ENCODE data around the gene SHB. TPM values are rescaled to one million over a fixed set of nuclear protein-coding genes. Genes with fewer than 3 reads are reported as not detected.

Gene SHB
- total RNA-seq, 4 donors from 2014 or later = 12.3 to 22.9 (median 16.3) TPM

GRCh38 chr9:37947977-37948376 lies 121.0 kb downstream of the SHB start:
- H3K27ac ChIP-seq = no peak overlapping the region
- no peaks in the 10 kb centered on the region for H3K9me3 ChIP-seq
- no peaks in the 10 kb centered on the region for H3K27me3 ChIP-seq
- no peak for TF ChIP-seq EP300 (IDR thresholded peaks at IDR 0.05)
- no peak for TF ChIP-seq POLR2A (IDR thresholded peaks at IDR 0.05)
- TF ChIP-seq CTCF (IDR thresholded peaks at IDR 0.05) = no peak
- TF ChIP-seq POLR2AphosphoS5 (IDR thresholded peaks at IDR 0.05) = no peak
- 83% methylated on average over 9 of the region's 9 CpGs for WGBS
- DNase-seq (ENCODE audit: low spot score in 2 of 2) = no peak
- no peak overlapping the region for H3K4me3 ChIP-seq
- H3K4me1 ChIP-seq = peaks cover 14% of the 10 kb centered on the region
- H3K36me3 ChIP-seq = peaks cover 29% of the 10 kb centered on the region

- TF ChIP-seq POLR2A (IDR thresholded peaks at IDR 0.05) (no peak), EP300 (IDR thresholded peaks at IDR 0.05) (no peak), POLR2AphosphoS5 (IDR thresholded peaks at IDR 0.05) (no peak), CTCF (IDR thresholded peaks at IDR 0.05) (no peak)
- H3K27me3 ChIP-seq = no peaks in the 10 kb centered on the region
- H3K36me3 ChIP-seq = peaks cover 29% of the 10 kb centered on the region
- no peak for DNase-seq (ENCODE audit: low spot score in 2 of 2)
- 79% methylated on average over 7 of the region's 7 CpGs for WGBS
- H3K4me3 ChIP-seq = no peak overlapping the region
- peaks cover 15% of the 10 kb centered on the region for H3K4me1 ChIP-seq
- H3K9me3 ChIP-seq = no peaks in the 10 kb centered on the region
- no peak overlapping the region for H3K27ac ChIP-seq
Observed at GRCh38 chr9:37947471-37947870, 121.6 kb downstream of the SHB start.

DNA sequence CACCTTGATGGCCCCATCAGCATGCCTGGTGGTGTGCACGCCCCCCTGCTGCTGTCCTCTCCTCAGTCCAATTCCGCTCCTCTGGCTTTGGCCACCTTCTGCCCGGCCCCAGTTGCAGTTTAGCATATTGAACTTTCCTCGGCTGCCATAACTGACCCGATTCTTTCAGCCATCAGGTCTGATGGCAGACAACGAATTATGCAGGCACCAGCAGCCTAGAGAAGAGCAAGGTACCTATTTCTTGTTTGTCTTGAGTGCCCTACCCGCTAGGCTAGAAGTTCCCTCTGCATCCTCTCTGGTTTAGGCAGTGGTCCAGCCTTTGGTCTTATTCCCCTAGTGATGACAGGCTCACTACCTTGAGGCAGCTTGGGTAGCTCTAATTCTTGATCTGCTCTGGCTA lies 122.1 kb downstream of the SHB start:
- no peak overlapping the region for H3K4me3 ChIP-seq
- no peak for DNase-seq (ENCODE audit: low spot score in 2 of 2)
- H3K27me3 ChIP-seq = no peaks in the 10 kb centered on the region
- no peaks in the 10 kb centered on the region for H3K9me3 ChIP-seq
- 88% methylated on average over 7 of the region's 7 CpGs for WGBS
- no peak overlapping the region for H3K27ac ChIP-seq
- peaks cover 29% of the 10 kb centered on the region for H3K36me3 ChIP-seq
- H3K4me1 ChIP-seq = peaks cover 15% of the 10 kb centered on the region
- TF ChIP-seq CTCF (IDR thresholded peaks at IDR 0.05) (no peak), POLR2AphosphoS5 (IDR thresholded peaks at IDR 0.05) (no peak), POLR2A (IDR thresholded peaks at IDR 0.05) (no peak), EP300 (IDR thresholded peaks at IDR 0.05) (no peak)

DNA sequence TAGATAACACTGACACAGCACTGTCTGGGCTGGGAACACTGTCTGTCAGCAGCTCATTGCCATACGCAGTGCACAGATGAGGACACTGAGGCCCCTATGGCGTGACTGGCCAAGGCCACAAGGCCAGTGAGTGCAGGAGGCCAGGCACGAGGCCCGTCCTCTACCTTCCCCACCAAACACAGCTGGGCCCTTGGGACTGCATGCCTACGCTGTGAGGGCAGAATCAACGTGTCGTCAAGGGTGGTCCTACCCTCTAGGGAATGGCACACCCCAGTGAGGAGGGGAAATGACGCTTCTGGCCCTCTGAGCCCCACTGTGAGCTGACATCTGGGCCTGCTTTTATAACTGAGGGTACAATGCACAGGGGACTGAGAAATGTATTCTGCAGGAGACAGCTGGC lies 123.0 kb downstream of the SHB start:
- Histone ChIP-seq H3K36me3 (peaks cover 28% of the 10 kb centered on the region), H3K4me1 (peaks cover 15% of the 10 kb centered on the region)
- WGBS = no CpG with 5 or more reads among the region's 8 CpGs

More for the DNA sequence above, 123.0 kb downstream of the SHB start:
- Histone ChIP-seq H3K27me3 (no peaks in the 10 kb centered on the region), H3K27ac (no peak overlapping the region), H3K9me3 (no peaks in the 10 kb centered on the region), H3K4me3 (no peak overlapping the region)
- no peak for TF ChIP-seq POLR2AphosphoS5 (IDR thresholded peaks at IDR 0.05)
- no peak for TF ChIP-seq CTCF (IDR thresholded peaks at IDR 0.05)
- no peak for TF ChIP-seq EP300 (IDR thresholded peaks at IDR 0.05)
- TF ChIP-seq POLR2A (IDR thresholded peaks at IDR 0.05) = no peak
- no peak for DNase-seq (ENCODE audit: low spot score in 2 of 2)
